Ovary (tissue), 9 donors: ENCODE measurements around the gene AFTPH. TPM values are rescaled to one million over a fixed set of nuclear protein-coding genes. Genes with fewer than 3 reads are reported as not detected.

ENCODE experiments used
- DNase-seq, 5 donors: peaks; one replicate each; pipeline ENCODE4 v3.0.0-alpha.2; 2019 to 2020
- H3K27ac ChIP-seq, 2 donors: fragments of 200-600 bp; one replicate each; pipeline versions ENCODE4 v1.5.1 to v1.8.0; 2019 to 2022
- H3K27me3 ChIP-seq: fragments of 200-600 bp; one replicate; pipeline ENCODE4 v1.8.0; 2022
- H3K36me3 ChIP-seq: fragments of 200-600 bp; sonication (generic); one replicate; pipeline ENCODE4 v1.5.1; 2019
- H3K4me1 ChIP-seq: one replicate; pipeline ENCODE4 v1.8.1; 2013; ENCODE audit warnings: mild to moderate bottlenecking, moderate library complexity; ENCODE audit not compliant: insufficient read depth
- H3K4me3 ChIP-seq: fragments of 200-600 bp; sonication (generic); one replicate; pipeline ENCODE4 v1.5.1; 2017
- H3K9me3 ChIP-seq, 2 donors: fragments of 200-600 bp in 1 of 2; sonication (generic) in 1 of 2; one replicate each; pipeline versions ENCODE4 v1.5.1 to v1.8.1; 2013 to 2019; ENCODE audit warnings: mild to moderate bottlenecking in 1 of 2, moderate library complexity in 1 of 2
- CTCF ChIP-seq, 3 donors: fragments of 450-650 bp in 2 of 3; fragments of 200-600 bp in 1 of 3; IDR thresholded peaks; one replicate each; pipeline versions ENCODE4 v1.5.1 to v1.8.0; 2016 to 2022; ENCODE audit warnings: antibody characterized with exemption in 3 of 3, mild to moderate bottlenecking in 1 of 3
- EP300 ChIP-seq: sonication (generic); formaldehyde crosslinking; IDR thresholded peaks from one replicate; pipeline ENCODE4 v1.6.1; 2017; ENCODE audit warnings: antibody characterized with exemption
- POLR2A ChIP-seq: fragments of 450-650 bp; IDR thresholded peaks from one replicate; pipeline ENCODE4 v1.6.1; 2017; ENCODE audit warnings: antibody characterized with exemption, mild to moderate bottlenecking, moderate library complexity
- WGBS, 3 donors: extraction: QIAGEN DNeasy Blood & Tissue Kit in 1 of 3; methylation state at CpG; one replicate each; pipeline versions ENCODE4 v1.1.5 to v1.1.7; 2013 to 2017; 5-methylcytosine and 5-hydroxymethylcytosine counted together
- intact Hi-C, 4 donors: fragments of 100-400 bp; cut with DNase I; formaldehyde crosslinking; loops; one replicate each; pipeline versions ENCODE4 v1.11.0 to v1.15.1; 2022 to 2023
- polyA plus RNA-seq, 2 donors: library from polyadenylated mRNA; stranded (reverse); fragments of 200-250 nt in 1 of 2; fragments of 350-450 nt in 1 of 2; fragmentation: Illumina TruSeq in 1 of 2; extraction: RNeasy Lipid Tissue Mini Kit (QIAGEN cat#74804) in 1 of 2; gene quantifications; one replicate each; pipeline ENCODE4 v1.2.3, GENCODE V29; 2013 to 2014
- total RNA-seq, 7 donors: library from RNA; depleted of rRNA in 2 of 7; stranded (reverse); fragments of >200 nt in 2 of 7; fragmentation: NEBNext Ultra II Directional in 3 of 7; extraction: Animal tissue kit (Norgen Biotek cat#: 25700) in 3 of 7; gene quantifications; one replicate each; pipeline versions ENCODE4 v1.1.0 to v1.2.4, GENCODE V29; 2016 to 2023
- donor health status: DM: no; HTN: no; CAD: no; lungs with moderate emphysema.
- donor health status: DM: no; HTN: no; CAD: no.
- donor health status: Bipolar disorder and iron deficiency.
- donor health status: DM: yes; HTN: yes; CAD: no.
- donor health status: DM: no; HTN: no; CAD: no.
- donor health status: DM: yes; HTN: yes; CAD: no.

Gene AFTPH
- total and polyA plus RNA-seq, 9 donors, result 18.5 to 33.8 (median 27.6) TPM

GRCh38 chr2:64613276-64613675, 89.1 kb downstream of the AFTPH start:
- no peak overlapping the region for H3K27ac ChIP-seq
- TF ChIP-seq CTCF (IDR thresholded peaks at IDR 0.05) (no peak), POLR2A (no peak), EP300 (no peak)
- H3K27me3 ChIP-seq, result no peaks in the 10 kb centered on the region
- peaks cover 4% of the 10 kb centered on the region for H3K4me1 ChIP-seq
- 48 to 54% (median 54%) methylated on average over 7 of the region's 7 CpGs for WGBS, 3 donors
- H3K4me3 ChIP-seq, result no peak overlapping the region
- no peaks in the 10 kb centered on the region for H3K9me3 ChIP-seq
- no peaks in the 10 kb centered on the region for H3K36me3 ChIP-seq
- intact Hi-C loops, result no loop called here
- DNase-seq, result no peak

DNA sequence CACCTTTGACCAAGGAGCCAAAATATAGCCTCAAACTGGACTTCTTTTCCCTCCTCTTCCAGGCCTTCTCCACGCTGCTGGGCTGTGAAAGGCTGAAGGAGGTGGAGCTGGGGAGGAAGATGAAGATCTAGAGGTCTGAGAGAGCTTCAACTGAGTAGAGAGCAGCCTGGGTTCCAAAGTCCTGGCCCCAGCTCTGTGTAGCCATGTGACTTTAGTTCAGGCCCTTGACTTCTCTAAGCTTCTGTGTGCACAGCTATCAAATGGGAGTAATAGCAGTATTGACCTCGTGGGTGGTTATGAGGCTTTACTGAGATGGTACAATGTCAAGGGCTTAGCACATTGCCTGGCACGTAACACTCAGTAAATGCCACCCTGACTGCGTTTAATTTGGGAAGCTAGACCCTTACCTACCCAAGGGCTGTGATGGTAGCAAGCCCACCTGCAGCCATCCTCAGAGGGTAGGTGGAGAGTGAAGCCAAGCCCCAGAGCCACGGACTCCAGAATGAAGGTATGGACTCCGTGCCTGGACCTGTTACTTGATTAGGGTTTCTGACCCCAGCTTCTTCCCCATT, 91.2 kb downstream of the AFTPH start:
- Histone ChIP-seq H3K4me1 (no peaks in the 10 kb centered on the region), H3K27ac (no peak overlapping the region), H3K4me3 (no peak overlapping the region), H3K27me3 (no peaks in the 10 kb centered on the region), H3K9me3 (no peaks in the 10 kb centered on the region), H3K36me3 (no peaks in the 10 kb centered on the region)
- WGBS, 3 donors, result 94 to 95% (median 94%) methylated on average over 6 of the region's 6 CpGs
- DNase-seq, result no peak
- intact Hi-C loops, result no loop called here
- TF ChIP-seq EP300, result no peak
- TF ChIP-seq POLR2A, result no peak

- no peak overlapping the region for H3K27ac ChIP-seq
- no peaks in the 10 kb centered on the region for H3K36me3 ChIP-seq
- no peak for TF ChIP-seq CTCF (IDR thresholded peaks at IDR 0.05)
- no peak for TF ChIP-seq POLR2A
- no peak for TF ChIP-seq EP300
- intact Hi-C loops, result no loop called here
- H3K9me3 ChIP-seq, result no peaks in the 10 kb centered on the region
- 96 to 99% (median 97%) methylated on average over 7 of the region's 7 CpGs for WGBS, 3 donors
- no peak for DNase-seq
- H3K27me3 ChIP-seq, result no peaks in the 10 kb centered on the region
- H3K4me1 ChIP-seq, result no peaks in the 10 kb centered on the region
- no peak overlapping the region for H3K4me3 ChIP-seq
These were observed 91.9 kb downstream of the AFTPH start for GRCh38 chr2:64615844-64616536.

- no peaks in the 10 kb centered on the region for H3K27me3 ChIP-seq
- DNase-seq, result no peak
- H3K4me3 ChIP-seq, result no peak overlapping the region
- no peaks in the 10 kb centered on the region for H3K4me1 ChIP-seq
- no peak overlapping the region for H3K27ac ChIP-seq
- TF ChIP-seq CTCF (IDR thresholded peaks at IDR 0.05) (no peak), EP300 (no peak), POLR2A (no peak)
- intact Hi-C loops, result no loop called here
- 67 to 79% (median 78%) methylated on average over 6 of the region's 6 CpGs for WGBS, 3 donors
- H3K36me3 ChIP-seq, result no peaks in the 10 kb centered on the region
- H3K9me3 ChIP-seq, result no peaks in the 10 kb centered on the region
These were observed 93.6 kb downstream of the AFTPH start for GRCh38 chr2:64617631-64618151.

GRCh38 chr2:64620661-64621060, 96.5 kb downstream of the AFTPH start:
- Histone ChIP-seq H3K4me3 (no peak overlapping the region), H3K36me3 (no peaks in the 10 kb centered on the region), H3K9me3 (no peaks in the 10 kb centered on the region), H3K27me3 (no peaks in the 10 kb centered on the region), H3K4me1 (no peaks in the 10 kb centered on the region), H3K27ac (no peak overlapping the region)
- intact Hi-C loops, result no loop called here
- TF ChIP-seq EP300 (no peak), CTCF (IDR thresholded peaks at IDR 0.05) (no peak), POLR2A (no peak)
- 51 to 72% (median 60%) methylated on average over 4 of the region's 4 CpGs for WGBS, 3 donors
- DNase-seq, result no peak
